ENCODE data around the gene PAH.

Gene PAH

DNA sequence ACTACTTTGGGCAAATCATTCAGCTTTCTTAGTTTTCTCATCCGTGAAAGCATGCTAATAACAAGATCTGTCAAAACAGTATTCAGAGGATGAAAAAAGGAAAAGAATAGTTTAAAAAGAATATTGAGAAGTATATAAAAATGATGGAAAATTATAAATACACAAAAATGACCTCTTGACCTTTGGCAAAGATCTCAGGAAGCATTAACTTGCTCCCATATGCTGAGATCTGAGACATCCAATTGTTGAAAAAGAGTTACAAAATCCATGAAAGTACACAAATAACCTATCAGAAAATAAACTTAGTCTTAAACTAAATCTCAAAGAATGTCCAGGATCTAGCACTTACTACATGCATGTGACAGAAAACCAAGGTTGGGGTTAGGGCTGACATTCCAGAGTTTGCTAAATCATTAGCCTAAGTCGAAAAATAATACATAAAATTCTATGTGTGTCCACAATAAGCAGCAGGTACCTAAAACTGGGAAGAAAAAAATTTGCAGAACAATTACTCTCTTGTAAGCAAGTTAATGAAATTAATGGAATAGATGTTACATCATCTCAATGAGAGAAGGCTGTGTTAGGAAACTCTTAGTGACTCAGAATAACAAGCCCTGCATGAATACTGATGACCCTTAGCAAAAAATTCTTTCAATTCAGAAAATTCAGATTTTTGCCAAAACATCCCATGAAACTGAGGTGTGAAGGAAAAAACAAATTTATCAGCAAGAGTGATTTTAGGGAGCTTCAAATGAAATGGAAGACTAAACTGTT, 3.4 kb downstream of the PAH start:
- no peak overlapping the region for H3K4me3 ChIP-seq (ENCODE audit: extremely low read depth, insufficient read depth, low read length, poor library complexity, severe bottlenecking)
- no peak overlapping the region for H3K27ac ChIP-seq (ENCODE audit: low read depth, low read length, severe bottlenecking)
- no peaks in the 10 kb centered on the region for H3K4me1 ChIP-seq (ENCODE audit: control insufficient read depth, insufficient read depth, low read length, poor library complexity, severe bottlenecking)
- H3K36me3 ChIP-seq (ENCODE audit: control insufficient read depth, insufficient read depth, low read length) = no peaks in the 10 kb centered on the region
- no CpG with 5 or more reads among the region's 2 CpGs for WGBS, 2 experiments (ENCODE audit: insufficient coverage in 2 of 2)
- no peaks in the 10 kb centered on the region for H3K9me3 ChIP-seq (ENCODE audit: control insufficient read depth, low read length)

DNA sequence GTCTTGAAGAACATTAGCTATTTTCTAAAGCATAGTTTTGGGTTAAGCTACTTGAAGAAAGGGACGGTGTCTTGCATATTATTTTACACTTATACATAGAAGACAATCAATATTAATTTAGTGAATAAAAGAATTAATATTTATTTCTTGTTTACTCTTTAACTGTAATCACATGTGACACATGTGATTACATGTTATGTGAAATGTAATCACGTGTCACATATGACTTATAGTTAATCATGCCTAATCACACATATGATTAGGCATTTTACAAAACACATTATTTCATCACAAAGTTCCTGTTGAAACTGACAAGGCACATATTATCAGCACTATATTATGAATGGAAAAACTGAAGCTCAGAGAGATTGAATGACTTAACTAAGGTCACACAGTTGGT, 4.8 kb downstream of the PAH start:
- Histone ChIP-seq H3K4me1 (ENCODE audit: control insufficient read depth, insufficient read depth, low read length, poor library complexity, severe bottlenecking) (no peaks in the 10 kb centered on the region), H3K4me3 (ENCODE audit: extremely low read depth, insufficient read depth, low read length, poor library complexity, severe bottlenecking) (no peak overlapping the region), H3K27ac (ENCODE audit: low read depth, low read length, severe bottlenecking) (no peak overlapping the region), H3K36me3 (ENCODE audit: control insufficient read depth, insufficient read depth, low read length) (no peaks in the 10 kb centered on the region), H3K9me3 (ENCODE audit: control insufficient read depth, low read length) (no peaks in the 10 kb centered on the region)
- WGBS, 2 experiments (ENCODE audit: insufficient coverage in 2 of 2) = no CpG with 5 or more reads among the region's 2 CpGs

DNA sequence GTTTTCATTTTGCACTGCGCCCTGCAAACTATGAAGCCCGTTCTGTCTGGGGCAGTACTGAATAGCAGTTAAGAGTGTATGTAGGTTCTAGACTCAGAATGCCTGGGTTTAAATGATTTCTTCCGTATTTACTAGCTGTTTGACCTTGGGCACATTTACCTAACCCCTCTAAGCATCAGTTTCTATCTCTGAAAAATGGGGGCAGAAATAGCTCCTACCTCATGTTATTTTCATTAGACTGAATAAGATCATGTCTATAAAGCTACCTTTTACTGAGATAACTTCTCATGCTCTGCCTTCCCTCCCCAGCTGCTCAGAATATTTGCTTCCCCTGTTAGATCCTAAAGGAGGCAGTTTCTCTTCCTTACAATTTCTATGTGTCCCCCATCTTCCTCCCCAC, 5.7 kb downstream of the PAH start:
- H3K4me1 ChIP-seq (ENCODE audit: control insufficient read depth, insufficient read depth, low read length, poor library complexity, severe bottlenecking) = no peaks in the 10 kb centered on the region
- H3K36me3 ChIP-seq (ENCODE audit: control insufficient read depth, insufficient read depth, low read length) = no peaks in the 10 kb centered on the region
- no peak overlapping the region for H3K4me3 ChIP-seq (ENCODE audit: extremely low read depth, insufficient read depth, low read length, poor library complexity, severe bottlenecking)
- no peaks in the 10 kb centered on the region for H3K9me3 ChIP-seq (ENCODE audit: control insufficient read depth, low read length)
- no peak overlapping the region for H3K27ac ChIP-seq (ENCODE audit: low read depth, low read length, severe bottlenecking)
- 71% methylated on average over 1 of the region's 3 CpGs; no CpG with 5 or more reads in 1 of the 2 experiments for WGBS, 2 experiments (ENCODE audit: insufficient coverage in 2 of 2)

DNA sequence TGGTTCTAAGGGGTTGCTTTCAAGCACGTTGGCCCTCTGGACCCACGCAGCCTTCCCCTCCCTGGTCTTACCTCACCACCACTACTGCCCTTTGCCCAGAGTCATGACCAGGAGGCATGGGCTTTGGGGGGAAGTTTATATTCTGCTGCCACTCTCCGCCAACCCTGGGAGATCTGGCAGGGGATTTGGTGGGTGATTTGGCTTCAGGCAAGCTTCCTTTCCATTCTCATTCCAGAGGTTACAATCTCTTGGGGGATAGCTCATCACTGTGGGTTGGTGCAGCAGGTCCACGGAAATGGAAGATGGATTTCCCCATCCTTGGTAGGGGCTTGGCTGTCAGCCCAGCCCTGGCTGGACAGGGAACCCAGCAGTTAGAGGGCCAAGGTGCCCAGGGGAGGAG, 6.3 kb downstream of the PAH start:
- 100% methylated on average over 1 of the region's 4 CpGs; no CpG with 5 or more reads in 1 of the 2 experiments for WGBS, 2 experiments (ENCODE audit: insufficient coverage in 2 of 2)
- Histone ChIP-seq H3K4me1 (ENCODE audit: control insufficient read depth, insufficient read depth, low read length, poor library complexity, severe bottlenecking) (no peaks in the 10 kb centered on the region), H3K4me3 (ENCODE audit: extremely low read depth, insufficient read depth, low read length, poor library complexity, severe bottlenecking) (no peak overlapping the region), H3K9me3 (ENCODE audit: control insufficient read depth, low read length) (no peaks in the 10 kb centered on the region), H3K27ac (ENCODE audit: low read depth, low read length, severe bottlenecking) (no peak overlapping the region), H3K36me3 (ENCODE audit: control insufficient read depth, insufficient read depth, low read length) (no peaks in the 10 kb centered on the region)

DNA sequence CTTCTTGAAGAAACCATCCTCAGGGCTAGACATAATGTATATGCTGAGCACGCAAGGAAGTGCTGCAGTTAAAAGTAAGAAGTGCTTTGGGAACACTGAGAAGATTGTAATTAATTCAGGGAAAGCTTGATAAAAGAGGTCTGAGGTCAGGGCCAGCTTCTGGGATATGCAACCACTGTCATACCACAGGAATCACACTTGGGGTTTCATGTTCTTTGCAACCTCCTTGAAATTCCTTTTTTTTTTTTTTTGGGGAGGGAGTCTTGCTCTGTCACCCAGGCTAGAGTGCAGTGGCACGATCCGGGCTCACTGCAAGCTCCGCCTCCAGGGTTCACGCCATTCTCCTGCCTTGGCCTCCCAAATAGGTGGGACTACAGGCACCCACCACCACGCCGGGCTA, 6.9 kb downstream of the PAH start:
- 87 to 89% methylated on average over 6 to 7 of the region's 7 CpGs for WGBS, 2 experiments (ENCODE audit: insufficient coverage in 2 of 2)
- H3K4me1 ChIP-seq (ENCODE audit: control insufficient read depth, insufficient read depth, low read length, poor library complexity, severe bottlenecking) = no peaks in the 10 kb centered on the region
- no peak overlapping the region for H3K27ac ChIP-seq (ENCODE audit: low read depth, low read length, severe bottlenecking)
- no peak overlapping the region for H3K4me3 ChIP-seq (ENCODE audit: extremely low read depth, insufficient read depth, low read length, poor library complexity, severe bottlenecking)
- H3K9me3 ChIP-seq (ENCODE audit: control insufficient read depth, low read length) = no peaks in the 10 kb centered on the region
- H3K36me3 ChIP-seq (ENCODE audit: control insufficient read depth, insufficient read depth, low read length) = no peaks in the 10 kb centered on the region

DNA sequence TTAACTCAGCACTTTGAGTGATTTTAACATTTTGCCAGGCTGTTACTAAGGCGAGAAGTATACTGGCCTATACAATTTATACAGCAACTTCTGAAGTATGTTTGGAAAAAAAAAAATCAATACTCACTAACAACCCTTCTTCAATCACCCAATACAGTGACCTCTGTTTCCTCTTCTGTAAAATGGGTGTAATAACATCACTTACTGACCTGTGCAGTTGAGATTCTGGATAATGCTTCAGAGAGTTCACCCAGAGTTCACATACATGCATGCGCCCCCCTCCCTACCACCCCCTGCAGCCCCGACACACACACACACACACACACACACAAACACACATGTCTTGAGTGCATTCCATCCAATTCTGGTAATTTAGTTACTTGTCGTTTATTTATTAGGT, 9.1 kb downstream of the PAH start:
- no peaks in the 10 kb centered on the region for H3K9me3 ChIP-seq (ENCODE audit: control insufficient read depth, low read length)
- no peaks in the 10 kb centered on the region for H3K36me3 ChIP-seq (ENCODE audit: control insufficient read depth, insufficient read depth, low read length)
- no peak overlapping the region for H3K4me3 ChIP-seq (ENCODE audit: extremely low read depth, insufficient read depth, low read length, poor library complexity, severe bottlenecking)
- no CpG with 5 or more reads among the region's 4 CpGs for WGBS, 2 experiments (ENCODE audit: insufficient coverage in 2 of 2)
- no peaks in the 10 kb centered on the region for H3K4me1 ChIP-seq (ENCODE audit: control insufficient read depth, insufficient read depth, low read length, poor library complexity, severe bottlenecking)
- no peak overlapping the region for H3K27ac ChIP-seq (ENCODE audit: low read depth, low read length, severe bottlenecking)

DNA sequence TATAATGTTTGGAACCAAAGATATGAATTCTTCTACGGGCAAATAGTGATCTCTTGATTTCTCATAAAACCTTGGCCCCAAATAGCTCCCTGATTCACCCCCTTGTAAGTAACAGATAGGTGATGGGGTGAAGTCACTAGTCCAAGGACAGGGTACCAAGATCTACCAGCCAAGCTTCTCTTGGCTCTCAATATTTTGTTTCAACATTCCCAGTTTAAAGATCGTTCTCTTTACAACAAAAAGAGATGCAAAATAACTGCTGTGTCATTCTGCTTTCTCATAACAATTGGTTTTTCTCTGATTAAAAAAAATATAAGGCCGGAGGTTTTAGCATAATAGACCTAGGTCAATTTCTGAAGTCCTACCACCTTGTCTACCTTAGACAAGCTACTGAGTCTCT, 11.8 kb downstream of the PAH start:
- H3K4me1 ChIP-seq (ENCODE audit: control insufficient read depth, insufficient read depth, low read length, poor library complexity, severe bottlenecking) = no peaks in the 10 kb centered on the region
- no peak overlapping the region for H3K4me3 ChIP-seq (ENCODE audit: extremely low read depth, insufficient read depth, low read length, poor library complexity, severe bottlenecking)
- no peak overlapping the region for H3K27ac ChIP-seq (ENCODE audit: low read depth, low read length, severe bottlenecking)
- WGBS, 2 experiments (ENCODE audit: insufficient coverage in 2 of 2) = no CpG with 5 or more reads among the region's 3 CpGs
- H3K9me3 ChIP-seq (ENCODE audit: control insufficient read depth, low read length) = no peaks in the 10 kb centered on the region
- no peaks in the 10 kb centered on the region for H3K36me3 ChIP-seq (ENCODE audit: control insufficient read depth, insufficient read depth, low read length)

DNA sequence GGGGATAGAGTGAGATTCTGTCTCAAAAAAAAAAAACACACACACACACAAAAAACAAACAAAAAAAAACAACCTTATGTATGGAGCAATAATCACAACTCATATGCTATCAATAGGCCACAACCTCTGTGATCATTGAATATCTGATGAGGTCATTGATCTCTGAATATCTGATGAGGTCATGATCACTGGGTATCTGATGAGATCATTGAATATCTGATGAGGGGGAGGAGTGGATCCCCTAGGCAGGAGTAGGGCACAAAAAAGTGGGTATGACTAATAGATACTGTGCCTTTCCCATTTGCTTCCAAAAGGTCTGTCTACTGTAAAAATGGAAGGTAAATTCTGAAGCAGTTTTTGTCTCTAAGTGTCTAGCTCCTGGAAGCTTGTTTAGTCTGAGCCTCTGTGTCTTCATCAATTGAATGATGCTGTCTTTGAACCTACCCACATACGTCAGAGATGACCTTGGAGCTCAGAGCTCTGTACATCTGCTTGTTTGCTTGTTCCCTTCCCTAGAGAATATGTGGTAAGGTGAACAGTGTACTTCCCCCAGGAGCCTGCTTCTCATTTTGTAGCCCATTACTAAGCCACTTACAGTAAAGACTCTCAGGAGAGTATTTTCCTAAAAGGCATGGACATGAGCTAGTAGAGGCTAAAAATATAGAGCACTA, 13.6 kb downstream of the PAH start:
- Histone ChIP-seq H3K4me1 (ENCODE audit: control insufficient read depth, insufficient read depth, low read length, poor library complexity, severe bottlenecking) (no peaks in the 10 kb centered on the region), H3K9me3 (ENCODE audit: control insufficient read depth, low read length) (no peaks in the 10 kb centered on the region), H3K36me3 (ENCODE audit: control insufficient read depth, insufficient read depth, low read length) (no peaks in the 10 kb centered on the region), H3K27ac (ENCODE audit: low read depth, low read length, severe bottlenecking) (no peak overlapping the region), H3K4me3 (ENCODE audit: extremely low read depth, insufficient read depth, low read length, poor library complexity, severe bottlenecking) (no peak overlapping the region)
- 86% methylated on average over 1 of the region's 1 CpG; no CpG with 5 or more reads in 1 of the 2 experiments for WGBS, 2 experiments (ENCODE audit: insufficient coverage in 2 of 2)

DNA sequence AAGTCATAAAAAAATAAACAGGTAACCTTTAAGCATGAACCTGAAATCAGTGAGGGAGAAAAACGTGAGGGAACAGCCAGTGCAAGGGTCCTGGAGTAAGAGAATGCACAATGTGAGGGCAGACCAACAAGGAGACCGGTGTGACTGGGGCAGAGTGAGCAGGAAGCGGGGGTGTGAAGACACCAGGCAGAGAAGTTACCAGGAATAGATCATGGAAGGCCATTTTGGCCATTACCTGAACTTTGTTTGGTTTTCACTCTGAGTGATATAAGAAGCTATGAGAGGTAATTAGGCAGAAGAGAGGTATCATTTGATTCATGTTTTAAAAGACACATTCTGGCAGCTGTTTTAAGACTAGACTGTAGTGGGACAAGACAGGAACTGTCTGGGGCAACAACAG, 15.0 kb downstream of the PAH start:
- no peak overlapping the region for H3K27ac ChIP-seq (ENCODE audit: low read depth, low read length, severe bottlenecking)
- no peak overlapping the region for H3K4me3 ChIP-seq (ENCODE audit: extremely low read depth, insufficient read depth, low read length, poor library complexity, severe bottlenecking)
- H3K36me3 ChIP-seq (ENCODE audit: control insufficient read depth, insufficient read depth, low read length) = no peaks in the 10 kb centered on the region
- no peaks in the 10 kb centered on the region for H3K9me3 ChIP-seq (ENCODE audit: control insufficient read depth, low read length)
- no peaks in the 10 kb centered on the region for H3K4me1 ChIP-seq (ENCODE audit: control insufficient read depth, insufficient read depth, low read length, poor library complexity, severe bottlenecking)
- 83 to 84% methylated on average over 3 of the region's 3 CpGs for WGBS, 2 experiments (ENCODE audit: insufficient coverage in 2 of 2)

DNA sequence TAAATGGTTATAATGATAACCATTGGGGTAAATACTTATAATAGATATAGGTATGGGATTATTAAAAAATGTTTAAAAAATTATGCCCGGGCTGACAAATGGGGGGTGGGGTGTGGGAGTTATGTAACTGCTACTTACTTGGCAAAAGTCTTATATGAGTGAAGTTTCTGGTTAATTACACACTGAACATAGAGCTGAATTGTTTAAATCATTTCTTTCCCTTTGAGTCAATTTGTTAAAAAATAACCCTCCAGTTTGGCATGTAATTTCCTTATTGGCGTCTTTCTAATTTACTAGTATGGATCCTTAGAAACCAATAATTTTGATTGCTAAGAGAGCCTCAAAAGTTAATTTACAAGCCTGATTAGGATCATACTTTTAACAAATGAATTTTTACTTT, 16.7 kb downstream of the PAH start:
- Histone ChIP-seq H3K4me1 (ENCODE audit: control insufficient read depth, insufficient read depth, low read length, poor library complexity, severe bottlenecking) (no peaks in the 10 kb centered on the region), H3K36me3 (ENCODE audit: control insufficient read depth, insufficient read depth, low read length) (no peaks in the 10 kb centered on the region), H3K9me3 (ENCODE audit: control insufficient read depth, low read length) (no peaks in the 10 kb centered on the region), H3K4me3 (ENCODE audit: extremely low read depth, insufficient read depth, low read length, poor library complexity, severe bottlenecking) (no peak overlapping the region), H3K27ac (ENCODE audit: low read depth, low read length, severe bottlenecking) (no peak overlapping the region)
- no CpG with 5 or more reads among the region's 2 CpGs for WGBS, 2 experiments (ENCODE audit: insufficient coverage in 2 of 2)

DNA sequence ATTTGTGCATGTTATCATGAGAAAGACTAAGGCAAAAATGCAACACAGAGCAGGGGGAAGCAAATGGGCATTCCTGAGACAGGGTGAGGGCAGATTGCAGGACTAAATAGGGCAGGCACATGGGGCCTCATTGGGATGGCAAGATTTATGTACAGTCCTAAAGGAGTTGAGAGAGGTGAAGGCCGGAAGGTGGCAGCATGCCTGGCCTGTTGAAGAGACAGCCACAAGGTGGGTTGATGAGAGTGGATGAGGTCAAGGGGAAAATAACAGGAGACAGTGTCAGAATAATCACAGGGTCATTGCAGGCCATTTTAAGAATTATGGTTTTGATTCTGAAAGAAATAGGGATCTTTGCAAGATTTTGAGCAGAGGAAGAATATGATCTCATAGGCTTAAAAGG, 21.0 kb downstream of the PAH start:
- Histone ChIP-seq H3K9me3 (ENCODE audit: control insufficient read depth, low read length) (no peaks in the 10 kb centered on the region), H3K4me3 (ENCODE audit: extremely low read depth, insufficient read depth, low read length, poor library complexity, severe bottlenecking) (no peak overlapping the region), H3K4me1 (ENCODE audit: control insufficient read depth, insufficient read depth, low read length, poor library complexity, severe bottlenecking) (no peaks in the 10 kb centered on the region), H3K27ac (ENCODE audit: low read depth, low read length, severe bottlenecking) (no peak overlapping the region), H3K36me3 (ENCODE audit: control insufficient read depth, insufficient read depth, low read length) (no peaks in the 10 kb centered on the region)
- WGBS, 2 experiments (ENCODE audit: insufficient coverage in 2 of 2) = 82 to 100% methylated on average over 1 of the region's 1 CpG
